GM12873 (cell line): ENCODE data around the gene GZMM.

Experiments
- TF ChIP-seq, protein P1 (sequence below): IDR thresholded peaks from 2 replicates; pipeline ENCODE4 v1.5.1; 2012; ENCODE audit warnings: low read depth, mild to moderate bottlenecking, moderate library complexity, low read length, control low read depth; ENCODE audit not compliant: insufficient read depth; ENCODE audit errors: missing control alignments

The GZMM gene

DNA sequence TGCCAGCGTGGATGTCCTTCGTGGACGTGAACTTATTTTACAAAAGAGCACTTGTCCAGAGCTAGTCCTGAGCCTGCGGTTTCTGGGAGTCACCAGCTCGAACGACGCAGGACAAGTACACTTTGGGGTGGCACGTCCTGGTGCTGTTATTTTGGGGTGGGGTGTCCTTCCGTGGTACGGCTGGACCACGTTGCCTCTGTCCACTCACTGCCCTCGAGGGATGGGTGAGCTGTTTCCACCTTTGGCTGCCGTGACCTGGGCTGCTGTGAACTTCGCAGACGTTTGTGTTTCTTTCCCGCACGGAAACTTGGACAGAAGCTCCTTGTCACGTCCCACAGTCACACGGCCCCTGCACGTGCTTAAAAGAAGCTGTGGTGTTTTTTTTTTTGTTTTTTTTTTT is 11.0 kb downstream of the GZMM start:
- TF ChIP-seq, protein P1, sequence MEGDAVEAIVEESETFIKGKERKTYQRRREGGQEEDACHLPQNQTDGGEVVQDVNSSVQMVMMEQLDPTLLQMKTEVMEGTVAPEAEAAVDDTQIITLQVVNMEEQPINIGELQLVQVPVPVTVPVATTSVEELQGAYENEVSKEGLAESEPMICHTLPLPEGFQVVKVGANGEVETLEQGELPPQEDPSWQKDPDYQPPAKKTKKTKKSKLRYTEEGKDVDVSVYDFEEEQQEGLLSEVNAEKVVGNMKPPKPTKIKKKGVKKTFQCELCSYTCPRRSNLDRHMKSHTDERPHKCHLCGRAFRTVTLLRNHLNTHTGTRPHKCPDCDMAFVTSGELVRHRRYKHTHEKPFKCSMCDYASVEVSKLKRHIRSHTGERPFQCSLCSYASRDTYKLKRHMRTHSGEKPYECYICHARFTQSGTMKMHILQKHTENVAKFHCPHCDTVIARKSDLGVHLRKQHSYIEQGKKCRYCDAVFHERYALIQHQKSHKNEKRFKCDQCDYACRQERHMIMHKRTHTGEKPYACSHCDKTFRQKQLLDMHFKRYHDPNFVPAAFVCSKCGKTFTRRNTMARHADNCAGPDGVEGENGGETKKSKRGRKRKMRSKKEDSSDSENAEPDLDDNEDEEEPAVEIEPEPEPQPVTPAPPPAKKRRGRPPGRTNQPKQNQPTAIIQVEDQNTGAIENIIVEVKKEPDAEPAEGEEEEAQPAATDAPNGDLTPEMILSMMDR, result no peak

DNA sequence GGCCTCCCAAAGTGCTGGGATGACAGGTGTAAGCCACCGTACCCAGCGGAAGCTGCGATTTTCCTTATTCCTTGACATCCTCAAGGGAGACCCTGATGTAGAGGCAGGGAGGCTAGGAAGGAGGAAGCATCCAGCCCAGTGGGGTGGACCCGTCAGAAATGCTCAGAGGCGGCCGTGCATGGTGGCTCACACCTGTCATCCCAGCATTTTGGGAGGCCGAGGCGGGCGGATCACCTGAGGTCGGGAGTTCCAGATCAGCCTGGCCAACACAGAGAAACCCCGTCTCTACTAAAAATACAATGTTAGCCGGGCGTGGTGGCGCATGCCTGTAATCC is 11.6 kb downstream of the GZMM start:
- TF ChIP-seq, protein P1, result no peak

DNA sequence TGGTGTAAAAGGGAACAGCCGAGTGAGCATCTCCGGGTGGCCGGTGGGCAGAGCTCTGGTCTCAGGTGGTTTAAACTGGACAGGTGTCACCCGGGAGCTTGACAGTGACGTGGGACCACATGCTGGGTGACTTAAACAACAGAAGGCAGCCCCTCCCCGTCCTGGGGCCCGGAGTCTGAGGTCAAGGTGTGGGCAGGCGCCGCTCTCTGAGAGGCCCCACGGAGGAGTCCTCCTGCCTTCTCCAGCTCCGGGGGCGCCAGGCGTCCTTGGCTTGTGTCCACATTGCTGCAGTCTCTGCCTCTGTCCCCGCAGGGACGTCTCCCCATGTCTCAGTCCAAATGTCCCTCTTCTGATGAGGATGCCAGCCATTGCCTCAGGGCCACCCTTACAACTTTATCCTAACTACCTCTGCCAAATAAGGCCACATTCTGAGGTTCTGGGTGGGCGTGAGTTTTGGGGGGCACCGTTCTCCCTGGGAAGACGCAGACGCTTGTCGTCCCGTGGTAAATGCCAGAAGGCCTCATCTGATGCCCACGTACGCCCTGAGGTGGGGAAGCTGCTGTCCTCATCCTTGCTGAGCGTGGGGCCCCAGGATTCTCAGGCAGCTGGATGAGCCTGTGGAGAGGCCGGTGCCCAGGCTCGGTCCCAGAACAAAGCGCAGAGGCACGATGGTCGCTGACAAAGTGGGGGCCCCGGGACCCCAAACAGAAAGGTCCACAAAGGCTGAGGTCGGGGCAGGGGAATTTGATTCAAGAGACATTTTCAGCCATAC is 12.9 kb downstream of the GZMM start:
- TF ChIP-seq, protein P1, result no peak

DNA sequence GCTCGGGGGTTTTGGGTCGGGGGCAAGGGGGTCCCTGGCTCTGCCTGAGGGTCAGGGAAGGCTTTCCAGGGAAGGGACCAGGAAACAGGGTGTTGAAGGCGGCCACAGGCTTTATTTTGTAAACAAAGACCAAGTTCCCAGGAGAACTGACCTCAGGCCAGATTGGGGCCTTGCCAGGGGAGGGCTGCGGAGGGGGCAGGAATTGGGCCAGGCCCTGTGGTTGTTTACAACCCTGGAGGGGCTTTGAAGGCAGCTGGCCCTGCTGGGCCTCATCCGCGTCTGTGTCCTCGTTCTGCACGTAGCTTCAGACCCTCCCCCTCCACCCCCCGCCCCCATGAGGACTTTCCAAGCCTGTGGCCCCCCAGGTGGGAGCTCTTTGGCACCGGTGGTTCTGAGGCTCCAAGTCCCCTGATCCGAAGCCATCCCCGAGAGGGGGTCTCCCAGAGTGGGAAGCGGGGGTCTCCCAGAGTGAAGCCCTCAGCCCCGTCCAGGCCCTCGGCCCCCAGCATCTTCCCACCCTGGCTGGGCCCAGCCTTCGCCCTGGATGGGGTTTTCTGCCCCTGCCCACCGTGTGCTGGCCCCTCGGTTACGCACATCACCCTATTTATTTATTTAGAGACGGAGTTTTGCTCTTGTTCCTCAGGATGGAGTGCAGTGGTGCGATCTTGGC is 15.1 kb downstream of the GZMM start:
- TF ChIP-seq, protein P1, result no peak

DNA sequence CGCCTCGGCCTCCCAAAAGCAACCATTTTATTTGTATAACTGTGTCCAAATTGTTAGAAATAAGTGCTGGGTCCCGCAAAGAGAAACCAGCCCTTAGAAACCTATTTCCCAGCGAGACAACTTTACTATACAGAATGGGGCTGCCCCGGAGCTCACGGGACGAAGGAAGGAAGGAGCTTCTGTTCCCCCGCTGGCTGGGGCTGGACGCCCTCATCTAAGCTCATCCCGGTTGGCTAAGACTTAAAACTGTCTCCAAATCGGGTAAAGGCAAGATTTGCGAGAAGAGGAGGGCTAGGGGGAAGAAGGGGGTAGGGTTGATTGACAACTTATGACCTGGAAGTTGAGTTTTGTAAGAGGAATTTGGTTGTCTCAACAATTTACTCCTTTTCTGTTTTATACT is 16.3 kb downstream of the GZMM start:
- TF ChIP-seq, protein P1, result no peak

DNA sequence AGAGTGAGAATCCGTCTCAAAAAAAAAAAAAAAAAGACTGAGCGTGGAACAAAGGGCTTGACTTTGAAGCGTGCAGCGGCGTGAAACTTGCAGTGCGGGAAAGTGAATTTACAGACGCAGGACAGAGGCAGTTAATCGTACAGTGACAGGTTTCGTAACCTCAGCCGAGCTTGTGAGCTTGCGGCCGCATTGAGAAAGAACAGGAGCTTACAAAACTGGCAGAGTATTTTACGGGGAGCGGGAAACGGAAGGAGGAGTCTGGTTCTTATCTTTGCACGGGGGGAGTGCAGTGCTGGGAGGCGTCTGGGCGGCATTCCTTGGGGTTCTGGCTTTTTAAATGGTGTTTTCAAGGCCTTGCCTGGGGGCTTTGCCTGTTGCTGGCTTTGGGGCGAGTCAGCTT is 22.6 kb downstream of the GZMM start:
- TF ChIP-seq, protein P1, result no peak

DNA sequence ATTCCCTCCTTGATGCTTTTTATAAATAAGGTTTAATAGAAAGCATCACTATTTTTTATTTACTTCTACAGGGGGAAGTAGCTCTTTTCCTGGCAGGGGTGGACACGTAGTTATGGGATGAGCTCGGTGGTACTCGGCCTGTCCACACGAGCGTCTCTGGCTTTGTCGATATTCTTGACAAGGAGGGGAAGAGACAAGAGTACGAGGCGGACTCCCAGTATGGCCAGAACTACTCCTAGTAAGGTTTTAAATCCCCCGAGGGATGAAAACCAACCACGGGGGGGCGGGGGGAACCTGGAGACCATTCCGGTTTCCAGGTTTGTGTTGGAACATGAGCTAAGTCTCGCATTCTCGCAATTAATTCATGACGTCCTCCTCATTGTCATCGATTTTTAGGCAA is 23.0 kb downstream of the GZMM start:
- TF ChIP-seq, protein P1, result no peak
